Astrocyte (in vitro differentiated cells and primary cell): ENCODE measurements around the gene CMTM5. TPM values are rescaled to one million over a fixed set of nuclear protein-coding genes. Genes with fewer than 3 reads are reported as not detected.
A peak's percentile ranks its signal among the peaks of the same experiment; 100 is the strongest.

Experiments
- DNase-seq: peaks from one replicate; pipeline ENCODE4 v3.0.0-alpha.2; 2010; ENCODE audit warnings: low read depth
- FAIRE-seq: peaks from 2 replicates; lab custom pipeline; 2011; peaks lifted over from hg19 to GRCh38; lab: Jason Lieb, UNC
- H2AFZ ChIP-seq: 2 replicates; pipeline ENCODE4 v1.6.0; 2012; ENCODE audit warnings: low read depth, low read length, inconsistent platforms
- H3K27ac ChIP-seq: 2 replicates; pipeline ENCODE4 v1.5.1; 2011; ENCODE audit warnings: low read depth, low read length, inconsistent platforms
- H3K27me3 ChIP-seq: 2 replicates; pipeline ENCODE4 v1.6.0; 2011; ENCODE audit warnings: low read length, inconsistent platforms; ENCODE audit not compliant: insufficient read depth
- H3K36me3 ChIP-seq: 2 replicates; pipeline ENCODE4 v1.5.1; 2011; ENCODE audit warnings: low read length, inconsistent platforms; ENCODE audit not compliant: insufficient read depth
- H3K4me1 ChIP-seq: 2 replicates; pipeline ENCODE4 v1.5.1; 2011; ENCODE audit warnings: low read length, inconsistent platforms; ENCODE audit not compliant: insufficient read depth
- H3K4me2 ChIP-seq: 2 replicates; pipeline ENCODE4 v1.6.0; 2012; ENCODE audit warnings: low read length, inconsistent platforms
- H3K4me3 ChIP-seq: 2 replicates; pipeline ENCODE4 v1.5.1; 2011; ENCODE audit warnings: low read depth, mild to moderate bottlenecking, low read length, inconsistent platforms; ENCODE audit not compliant: insufficient read depth
- H3K79me2 ChIP-seq: 2 replicates; pipeline ENCODE4 v1.6.0; 2012; ENCODE audit warnings: mild to moderate bottlenecking, low read length, inconsistent platforms; ENCODE audit not compliant: insufficient read depth
- H3K9ac ChIP-seq: 2 replicates; pipeline ENCODE4 v1.6.0; 2012; ENCODE audit warnings: mild to moderate bottlenecking, low read length, inconsistent platforms
- H3K9me3 ChIP-seq: 2 replicates; pipeline ENCODE4 v1.5.1; 2012; ENCODE audit warnings: low read depth, mild to moderate bottlenecking, low read length, inconsistent platforms; ENCODE audit not compliant: insufficient read depth
- H4K20me1 ChIP-seq: 2 replicates; pipeline ENCODE4 v1.6.0; 2012; ENCODE audit warnings: low read length, inconsistent platforms; ENCODE audit not compliant: insufficient read depth
- H3K27ac Mint-ChIP-seq: one replicate; pipeline ENCODE4 v1.8.0; 2021; ENCODE audit warnings: mild to moderate bottlenecking, mixed read lengths; ENCODE audit not compliant: unreplicated experiment
- H3K27me3 Mint-ChIP-seq: one replicate; pipeline ENCODE4 v1.8.0; 2021; ENCODE audit warnings: low read depth, mixed read lengths; ENCODE audit not compliant: unreplicated experiment
- H3K36me3 Mint-ChIP-seq: one replicate; pipeline ENCODE4 v1.8.0; 2021; ENCODE audit warnings: low read depth, mixed read lengths; ENCODE audit not compliant: unreplicated experiment
- H3K4me1 Mint-ChIP-seq: one replicate; pipeline ENCODE4 v1.8.0; 2021; ENCODE audit warnings: low read depth, mixed read lengths; ENCODE audit not compliant: unreplicated experiment
- H3K4me3 Mint-ChIP-seq: one replicate; pipeline ENCODE4 v1.8.0; 2021; ENCODE audit warnings: mild to moderate bottlenecking, moderate library complexity, mixed read lengths; ENCODE audit not compliant: unreplicated experiment
- H3K9me3 Mint-ChIP-seq: one replicate; pipeline ENCODE4 v1.8.0; 2021; ENCODE audit warnings: mild to moderate bottlenecking, mixed read lengths; ENCODE audit not compliant: unreplicated experiment
- CTCF ChIP-seq: IDR thresholded peaks from 2 replicates; pipeline ENCODE4 v1.5.1; 2011; ENCODE audit warnings: low read depth, mild to moderate bottlenecking, inconsistent platforms, low read length, moderate library complexity; ENCODE audit not compliant: insufficient read depth
- EZH2 ChIP-seq: IDR thresholded peaks from 2 replicates; pipeline ENCODE4 v1.6.1; 2012; ENCODE audit warnings: mild to moderate bottlenecking, low read length, inconsistent platforms; ENCODE audit not compliant: insufficient read depth
- total RNA-seq: library from RNA; stranded (reverse); gene quantifications from 2 replicates; pipeline ENCODE4 v1.2.1, GENCODE V29; 2021

CMTM5 gene
- total RNA-seq, 1 donor from 2014 or later = not detected

- Histone ChIP-seq H3K4me3 (peak overlapping the region; percentile 58), H3K9ac (peak overlapping the region; percentile 81), H3K4me1 (peaks cover 14% of the 10 kb centered on the region), H3K27me3 (no peaks in the 10 kb centered on the region), H3K36me3 (no peaks in the 10 kb centered on the region), H3K4me2 (peak overlapping the region; percentile 87), H4K20me1 (peaks cover 4% of the 10 kb centered on the region), H3K79me2 (peaks cover 15% of the 10 kb centered on the region), H3K27ac (no peak overlapping the region), H3K9me3 (no peaks in the 10 kb centered on the region), H2AFZ (peak overlapping the region; percentile 88)
- TF ChIP-seq CTCF (no peak), EZH2 (peak; percentile 15)
- Mint-ChIP-seq H3K27ac (no peak overlapping the region), H3K27me3 (peaks cover 39% of the 10 kb centered on the region), H3K4me1 (no peaks in the 10 kb centered on the region), H3K36me3 (no peaks in the 10 kb centered on the region), H3K9me3 (no peaks in the 10 kb centered on the region), H3K4me3 (no peak overlapping the region)
- DNase-seq (peak; percentile 68), FAIRE-seq (no peak)
Observed at GRCh38 chr14:23365732-23366425, 11.0 kb upstream of the CMTM5 start.

DNA sequence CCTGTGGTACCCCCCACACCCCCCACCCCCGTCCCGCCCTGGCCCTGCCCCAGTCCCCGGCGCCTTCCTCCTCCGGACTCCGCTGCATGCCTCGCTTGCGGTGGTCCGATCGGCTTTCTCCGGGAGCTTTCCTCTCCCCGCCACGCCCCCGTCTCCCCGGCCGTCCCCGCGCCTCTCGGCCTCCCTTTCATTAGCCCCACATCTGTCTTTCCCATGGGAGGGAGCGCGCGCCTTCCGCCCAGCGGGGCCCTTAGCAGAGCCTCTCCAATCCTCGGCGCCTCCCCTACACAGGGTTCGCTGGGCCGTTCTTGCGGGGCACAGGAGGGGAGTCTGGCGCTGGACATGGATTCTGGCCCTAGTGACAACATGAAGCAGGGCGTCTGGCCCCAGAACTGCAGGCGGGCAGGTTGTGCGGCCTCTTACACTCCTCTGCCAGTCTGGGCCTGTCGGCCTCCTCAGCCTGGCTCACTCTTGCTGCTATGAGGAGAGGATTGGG, 10.4 kb upstream of the CMTM5 start:
- Mint-ChIP-seq H3K4me1 (no peaks in the 10 kb centered on the region), H3K27ac (peak overlapping the region; percentile 58), H3K9me3 (no peaks in the 10 kb centered on the region), H3K27me3 (peaks cover 43% of the 10 kb centered on the region), H3K36me3 (no peaks in the 10 kb centered on the region), H3K4me3 (peak overlapping the region; percentile 20)
- no peaks in the 10 kb centered on the region for H3K36me3 ChIP-seq
- H3K9ac ChIP-seq = peak overlapping the region; percentile 59
- H3K79me2 ChIP-seq = peaks cover 15% of the 10 kb centered on the region
- H3K9me3 ChIP-seq = no peaks in the 10 kb centered on the region
- TF ChIP-seq EZH2 (peak; percentile 13), CTCF (no peak)
- no peak for FAIRE-seq
- no peak overlapping the region for H3K27ac ChIP-seq
- H2AFZ ChIP-seq = peak overlapping the region; percentile 73
- no peaks in the 10 kb centered on the region for H4K20me1 ChIP-seq
- peak overlapping the region; percentile 87 for H3K4me2 ChIP-seq
- peaks cover 14% of the 10 kb centered on the region for H3K4me1 ChIP-seq
- DNase-seq = peak; percentile 59
- H3K27me3 ChIP-seq = no peaks in the 10 kb centered on the region
- no peak overlapping the region for H3K4me3 ChIP-seq

DNA sequence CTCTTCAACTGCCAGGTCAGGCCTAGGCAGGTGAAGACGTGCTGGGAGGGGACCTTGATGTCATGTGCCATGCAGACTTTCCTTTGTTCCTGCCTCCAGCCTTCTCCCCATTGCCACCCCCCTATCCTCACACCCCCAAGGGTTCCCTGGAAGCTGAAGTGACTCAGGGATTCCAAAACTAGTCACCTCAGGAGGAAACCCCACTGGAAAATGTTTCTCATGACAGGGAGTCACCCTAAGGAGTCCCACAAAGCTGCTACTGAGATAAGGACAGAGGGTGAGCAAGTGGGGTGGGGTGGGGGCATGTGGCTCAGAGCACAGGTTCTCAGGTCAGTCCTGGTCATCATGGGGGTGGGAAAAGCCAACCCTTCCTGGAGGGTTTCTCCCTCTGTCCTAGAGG, 6.6 kb upstream of the CMTM5 start:
- H3K4me3 Mint-ChIP-seq = no peak overlapping the region

More for the DNA sequence above, 6.6 kb upstream of the CMTM5 start:
- no peak for TF ChIP-seq CTCF
- no peak for TF ChIP-seq EZH2
- no peak for DNase-seq
- FAIRE-seq = no peak
- H3K27me3 Mint-ChIP-seq = peaks cover 54% of the 10 kb centered on the region
- Histone ChIP-seq H3K4me1 (peaks cover 4% of the 10 kb centered on the region), H3K4me3 (no peak overlapping the region), H3K9ac (no peak overlapping the region), H3K27ac (no peak overlapping the region), H3K4me2 (no peak overlapping the region), H3K9me3 (no peaks in the 10 kb centered on the region), H3K36me3 (no peaks in the 10 kb centered on the region), H4K20me1 (no peaks in the 10 kb centered on the region), H3K79me2 (no peaks in the 10 kb centered on the region), H3K27me3 (no peaks in the 10 kb centered on the region), H2AFZ (no peak overlapping the region)
- no peaks in the 10 kb centered on the region for H3K36me3 Mint-ChIP-seq
- no peaks in the 10 kb centered on the region for H3K4me1 Mint-ChIP-seq
- H3K9me3 Mint-ChIP-seq = no peaks in the 10 kb centered on the region
- H3K27ac Mint-ChIP-seq = no peak overlapping the region
